ENCODE measurements around the gene ISL2.

GRCh38 chr15:76353023-76353577, 16.5 kb downstream of the ISL2 start:
- TF ChIP-seq REST (IDR thresholded peaks at IDR 0.05) (no peak), YY1 (IDR thresholded peaks at IDR 0.05) (no peak)
- TF ChIP-seq, protein P1, sequence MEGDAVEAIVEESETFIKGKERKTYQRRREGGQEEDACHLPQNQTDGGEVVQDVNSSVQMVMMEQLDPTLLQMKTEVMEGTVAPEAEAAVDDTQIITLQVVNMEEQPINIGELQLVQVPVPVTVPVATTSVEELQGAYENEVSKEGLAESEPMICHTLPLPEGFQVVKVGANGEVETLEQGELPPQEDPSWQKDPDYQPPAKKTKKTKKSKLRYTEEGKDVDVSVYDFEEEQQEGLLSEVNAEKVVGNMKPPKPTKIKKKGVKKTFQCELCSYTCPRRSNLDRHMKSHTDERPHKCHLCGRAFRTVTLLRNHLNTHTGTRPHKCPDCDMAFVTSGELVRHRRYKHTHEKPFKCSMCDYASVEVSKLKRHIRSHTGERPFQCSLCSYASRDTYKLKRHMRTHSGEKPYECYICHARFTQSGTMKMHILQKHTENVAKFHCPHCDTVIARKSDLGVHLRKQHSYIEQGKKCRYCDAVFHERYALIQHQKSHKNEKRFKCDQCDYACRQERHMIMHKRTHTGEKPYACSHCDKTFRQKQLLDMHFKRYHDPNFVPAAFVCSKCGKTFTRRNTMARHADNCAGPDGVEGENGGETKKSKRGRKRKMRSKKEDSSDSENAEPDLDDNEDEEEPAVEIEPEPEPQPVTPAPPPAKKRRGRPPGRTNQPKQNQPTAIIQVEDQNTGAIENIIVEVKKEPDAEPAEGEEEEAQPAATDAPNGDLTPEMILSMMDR (IDR thresholded peaks at IDR 0.05; ENCODE audit: low read depth, low read length, missing input control): no peak
